ENCODE results near the gene SLC35D1.
"Not testable (repeated sequence)": the region's sequence is repeated elsewhere in the genome, so short reads cannot be mapped to it uniquely, and the experiment has no call there.

SLC35D1 gene

GRCh38 chr1:67053785-67054772 is at the start of gene SLC35D1:
SLC35D1 (minus strand) TSS chr1:67054148; CDS start chr1:67054013, 135 bp downstream.
- DNase-seq = peak; percentile 95

GRCh38 chr1:67103548-67103947 is 49.6 kb upstream of the SLC35D1 start:
- no peak for DNase-seq

DNA sequence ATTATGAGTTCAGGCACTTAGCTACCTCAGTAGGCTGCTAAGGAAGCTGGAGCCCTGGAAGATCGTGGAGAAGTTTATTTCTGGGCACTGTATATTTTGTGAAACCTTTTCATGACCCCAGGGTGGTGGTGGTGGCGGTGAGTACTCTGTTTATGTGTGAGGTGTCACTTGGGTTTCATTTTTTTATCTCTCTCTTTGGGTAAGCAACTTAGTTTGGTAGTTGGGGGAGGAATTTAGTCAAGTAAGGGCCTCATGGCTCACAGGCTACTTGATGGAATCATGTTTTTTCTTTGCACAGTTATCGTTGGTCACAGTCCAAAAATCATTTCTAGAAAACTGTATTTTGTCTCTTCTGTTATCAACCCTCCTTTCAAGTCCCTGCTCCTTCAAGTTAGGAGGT is 46.9 kb upstream of the SLC35D1 start:
- no peak for DNase-seq

DNA sequence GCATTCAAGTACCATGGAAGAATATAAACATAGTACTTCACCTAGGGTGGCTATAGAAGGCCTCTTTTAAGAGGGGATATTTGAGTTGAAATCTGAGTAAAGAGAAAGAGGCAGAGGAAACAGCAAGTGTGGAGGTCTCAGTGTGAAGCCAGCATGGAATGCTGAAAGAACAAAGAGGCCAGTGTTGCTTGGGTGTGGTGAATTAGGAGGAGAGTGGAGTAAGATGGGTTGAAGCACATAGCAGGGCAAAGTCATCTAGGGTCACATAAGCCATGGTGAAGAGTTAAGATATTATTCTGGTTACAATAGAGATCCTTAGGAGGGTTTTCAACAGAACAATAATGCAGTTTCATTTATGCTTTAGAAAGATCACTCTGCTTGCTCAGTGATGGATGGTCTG is 43.4 kb upstream of the SLC35D1 start:
- DNase-seq = no peak

DNA sequence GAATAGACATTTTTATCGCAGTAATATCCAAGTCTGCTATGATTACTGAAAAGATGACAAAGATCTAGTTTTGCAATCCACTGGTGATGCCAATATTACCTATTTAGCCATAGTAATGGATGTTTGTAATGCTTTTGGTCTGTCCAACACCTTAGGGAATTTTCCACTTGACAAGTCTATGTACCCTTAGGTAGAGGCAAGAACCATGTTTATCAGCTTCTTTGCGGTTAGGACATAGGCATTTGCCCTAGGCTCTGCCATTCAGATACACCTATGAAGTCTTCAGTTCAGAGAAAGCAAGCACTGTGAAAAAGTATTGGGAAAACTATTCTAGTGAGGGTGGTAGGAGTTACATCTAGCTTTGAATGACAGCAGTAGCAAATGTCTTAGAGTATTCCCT is 40.2 kb upstream of the SLC35D1 start:
- DNase-seq = no peak

DNA sequence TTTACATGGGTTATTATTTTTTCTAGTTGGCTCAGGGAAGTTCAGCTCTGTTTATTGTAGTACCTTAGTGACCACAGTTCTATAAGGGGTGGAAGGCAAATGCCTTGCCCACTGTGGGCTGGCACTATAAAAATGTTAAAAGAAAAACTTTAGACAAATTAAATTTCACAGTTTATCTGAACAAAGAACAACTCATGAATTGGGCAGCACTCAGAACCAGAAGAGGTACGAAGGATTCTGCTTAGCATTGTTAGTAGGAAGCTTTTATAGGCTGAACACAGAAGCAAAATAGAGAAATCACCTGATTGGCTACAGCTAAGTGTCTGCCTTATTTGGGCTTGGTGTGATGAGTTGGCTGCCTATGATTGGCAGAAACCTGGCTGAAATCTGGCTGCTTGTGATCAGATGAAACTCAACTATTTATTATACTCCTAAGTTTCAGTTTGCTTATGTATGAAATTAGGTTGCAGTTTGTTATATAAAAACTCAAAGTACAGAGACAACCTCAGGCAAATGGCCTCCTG is 35.8 kb upstream of the SLC35D1 start:
- no peak for DNase-seq

GRCh38 chr1:67088440-67088839 is 34.5 kb upstream of the SLC35D1 start:
- no peak for DNase-seq

DNA sequence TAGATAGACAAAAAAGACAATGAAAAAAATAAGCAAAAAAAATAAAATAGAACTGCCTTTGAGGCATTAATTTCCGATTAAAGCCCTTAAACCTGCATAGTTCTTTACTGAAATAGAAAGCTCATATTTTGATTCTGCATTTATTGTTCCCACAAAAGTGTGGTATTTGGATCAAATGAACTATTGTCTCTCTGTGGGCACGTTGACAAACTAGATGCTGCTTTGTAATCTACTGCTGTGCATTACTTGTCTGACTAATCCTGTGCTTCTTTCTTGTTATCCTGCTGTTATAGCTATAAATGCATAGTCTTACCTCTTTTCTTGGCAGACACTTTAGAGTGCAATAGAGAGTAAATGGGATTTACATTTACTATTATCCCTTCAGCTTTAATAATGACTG is 31.4 kb upstream of the SLC35D1 start:
- no peak for DNase-seq

- DNase-seq = no peak
Observed at GRCh38 chr1:67084765-67085318, 30.9 kb upstream of the SLC35D1 start.

DNA sequence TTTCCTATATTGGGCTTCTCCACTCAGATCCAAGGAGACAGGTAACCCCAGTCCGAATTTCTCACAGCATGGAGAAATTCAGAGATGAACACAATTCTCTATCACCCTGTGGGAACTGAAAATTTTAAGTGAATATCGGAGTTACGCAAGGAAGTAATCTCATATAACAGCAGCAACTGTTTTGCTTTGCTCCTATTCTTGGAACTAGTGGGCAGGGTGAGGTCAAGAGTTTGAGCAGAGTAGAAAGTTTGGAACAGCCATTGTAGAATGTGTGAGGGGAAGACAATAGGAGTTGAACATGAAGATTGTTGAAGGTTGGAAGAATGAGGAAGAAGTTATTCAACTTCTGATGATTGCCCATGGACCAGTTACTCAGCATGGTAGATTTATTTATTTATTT is 24.3 kb upstream of the SLC35D1 start:
- DNase-seq = no peak

GRCh38 chr1:67077593-67077992 is 23.6 kb upstream of the SLC35D1 start:
- no peak for DNase-seq

GRCh38 chr1:67072749-67073148 is 18.8 kb upstream of the SLC35D1 start:
- no peak for DNase-seq

- DNase-seq = not testable (repeated sequence)
Observed at GRCh38 chr1:67067655-67068054, 13.7 kb upstream of the SLC35D1 start.

- no peak for DNase-seq
Observed at GRCh38 chr1:67062412-67062811, 8.5 kb upstream of the SLC35D1 start.

DNA sequence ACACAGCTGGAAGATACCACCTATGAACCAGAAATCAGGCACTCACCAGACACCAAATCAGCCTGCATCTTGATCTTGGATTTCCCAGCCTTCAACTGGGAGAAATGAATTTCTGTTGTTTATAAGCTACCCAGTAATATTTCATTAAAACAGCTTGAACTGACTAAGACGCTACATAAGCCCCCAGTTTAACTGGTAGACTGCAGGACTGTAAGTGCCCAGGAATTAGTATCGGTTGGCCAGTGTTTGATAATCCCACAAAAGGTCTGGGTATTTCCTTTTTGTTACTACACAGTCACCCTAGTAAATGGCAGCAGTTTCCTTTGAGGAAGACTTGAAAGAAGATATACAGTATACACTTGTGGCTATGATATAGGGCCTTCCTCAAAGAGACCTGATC is 7.3 kb upstream of the SLC35D1 start:
- no peak for DNase-seq

DNA sequence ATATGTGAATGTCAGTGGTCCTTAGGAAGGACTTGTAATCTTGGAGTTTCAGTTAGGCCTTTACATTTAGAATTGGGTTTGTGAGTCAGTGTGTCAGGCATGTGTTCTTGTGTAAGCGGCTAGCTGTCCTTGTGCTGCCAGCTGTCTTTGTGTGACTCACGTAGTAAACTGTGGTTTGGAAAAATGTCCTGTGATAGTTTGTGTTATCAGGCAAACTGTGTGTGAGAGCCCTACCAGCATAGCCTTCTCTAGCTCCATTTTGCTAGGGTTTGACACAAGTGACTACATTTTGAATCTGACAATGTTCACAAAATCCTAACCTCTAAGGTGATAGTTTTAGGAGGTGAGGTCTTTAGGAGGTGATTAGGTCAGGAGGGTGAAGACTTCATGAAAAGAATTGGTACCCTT is 6.9 kb upstream of the SLC35D1 start:
- peak; percentile 88 for DNase-seq

GRCh38 chr1:67059346-67059745 is 5.4 kb upstream of the SLC35D1 start:
- no peak for DNase-seq

- DNase-seq = no peak
Observed at GRCh38 chr1:67058761-67059160, 4.8 kb upstream of the SLC35D1 start.

GRCh38 chr1:67058242-67058641 is 4.3 kb upstream of the SLC35D1 start:
- DNase-seq = no peak

GRCh38 chr1:67053535-67053784 is 488 bp downstream of the SLC35D1 start:
- DNase-seq = peak; percentile 84

GRCh38 chr1:67052741-67053534 is 1.0 kb downstream of the SLC35D1 start:
- DNase-seq = peak; percentile 87

GRCh38 chr1:67051196-67051595 is 2.8 kb downstream of the SLC35D1 start:
- no peak for DNase-seq

DNA sequence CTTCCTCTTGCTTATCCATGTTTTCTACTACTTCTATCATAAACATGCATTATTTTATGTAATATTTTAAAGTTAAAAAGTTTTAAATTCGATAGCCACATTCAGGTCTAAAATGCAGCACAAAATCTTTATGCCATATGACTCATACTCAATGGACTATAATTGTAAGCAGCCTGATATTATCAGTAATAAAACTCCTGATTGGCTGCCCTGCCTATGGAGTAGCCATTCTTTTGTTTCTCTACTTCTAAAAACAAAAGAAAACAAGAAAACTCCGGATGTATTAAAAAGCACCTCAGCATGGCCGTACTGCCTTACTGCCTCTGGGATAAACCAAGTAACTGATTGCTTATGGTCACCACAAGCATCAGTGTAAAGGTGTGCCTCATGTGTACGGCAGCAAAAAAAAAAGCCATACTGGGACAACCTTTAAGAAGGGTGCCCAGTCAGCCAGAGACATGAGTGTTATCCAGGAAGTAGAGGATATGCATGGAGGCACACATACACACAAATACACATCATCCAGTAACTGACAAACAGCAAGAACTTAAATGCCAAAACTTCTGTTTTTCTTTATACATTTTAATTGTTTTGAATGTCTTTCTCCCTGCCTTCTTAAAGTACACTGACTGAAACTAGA is 9.2 kb downstream of the SLC35D1 start:
- no peak for DNase-seq
